Hematopoietic multipotent progenitor cell treated with erythropoietin and hydrocortisone succinate and interleukin-3 and kit ligand, for 6 days (in vitro differentiated cells): ENCODE results near the gene TLX2.

Experiments used
- DNase-seq: peaks from one replicate; pipeline ENCODE4 v3.0.0-alpha.2; 2015

Gene TLX2

DNA sequence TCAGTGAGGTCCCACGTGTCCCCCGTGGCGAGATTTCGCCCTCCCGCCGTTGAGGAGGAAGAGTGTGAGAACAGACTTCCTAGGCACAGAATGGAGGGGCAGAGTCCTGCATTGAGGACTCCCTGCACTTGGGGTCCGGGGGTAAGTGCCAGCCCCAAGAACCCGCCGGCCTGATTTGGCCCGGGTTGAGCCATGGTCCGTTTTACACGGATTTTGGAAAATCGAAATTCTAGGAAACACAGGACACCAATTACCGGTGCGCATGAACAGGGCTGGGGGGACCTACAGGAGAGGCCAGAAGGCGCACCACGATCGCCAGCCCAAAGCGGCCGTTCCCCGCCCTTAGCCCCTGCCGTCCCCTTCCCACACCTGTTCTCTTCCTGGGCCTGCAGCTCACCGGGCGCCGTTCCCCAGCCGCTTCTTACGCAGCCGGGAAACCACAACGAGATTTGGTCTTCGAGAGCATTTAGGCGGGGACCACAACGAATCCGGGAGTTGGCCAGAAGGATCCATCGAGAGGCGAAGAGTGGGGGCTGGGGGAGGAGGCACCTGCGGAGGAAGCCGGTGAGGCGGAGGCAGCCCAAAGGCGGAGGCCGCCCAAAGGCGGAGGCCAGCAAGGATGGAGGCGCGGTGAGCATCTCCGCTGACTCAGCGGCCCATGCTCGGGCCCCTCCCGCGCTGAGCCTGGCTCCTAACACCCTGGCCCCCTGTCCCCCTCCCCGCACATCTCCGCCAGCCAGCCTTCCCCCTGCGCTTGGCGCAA is 464 bp upstream of the TLX2 start:
- no peak for DNase-seq

DNA sequence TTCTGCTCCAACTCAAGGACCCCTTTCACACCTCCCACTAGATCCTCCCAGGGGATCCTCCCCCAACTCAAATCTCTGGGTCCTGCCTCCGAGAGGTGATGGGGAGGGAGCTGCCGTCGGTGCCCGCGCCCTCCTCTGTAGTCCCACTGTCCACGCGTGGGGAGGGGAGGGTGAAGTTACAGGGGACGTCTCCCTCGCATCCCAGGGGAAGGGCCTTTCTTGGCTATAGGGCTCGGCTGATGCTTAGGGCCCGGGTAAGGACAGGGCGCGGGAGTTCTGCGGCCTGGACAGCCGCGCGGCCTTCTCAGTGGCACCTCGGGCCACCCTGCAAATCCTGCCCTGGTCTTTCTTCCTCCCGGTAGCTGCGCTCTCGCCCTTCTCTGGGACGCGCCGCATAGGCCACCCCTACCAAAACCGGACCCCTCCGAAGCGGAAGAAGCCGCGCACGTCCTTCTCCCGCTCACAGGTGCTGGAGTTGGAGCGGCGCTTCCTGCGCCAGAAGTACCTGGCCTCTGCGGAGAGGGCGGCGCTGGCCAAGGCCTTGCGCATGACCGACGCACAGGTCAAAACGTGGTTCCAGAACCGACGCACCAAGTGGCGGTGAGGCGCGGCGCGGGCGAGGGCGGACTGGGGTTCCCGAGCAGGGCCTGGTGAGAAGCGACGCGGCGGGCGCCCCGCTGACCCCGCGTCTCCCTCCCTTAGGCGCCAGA is 1.2 kb downstream of the TLX2 start:
- DNase-seq = no peak

DNA sequence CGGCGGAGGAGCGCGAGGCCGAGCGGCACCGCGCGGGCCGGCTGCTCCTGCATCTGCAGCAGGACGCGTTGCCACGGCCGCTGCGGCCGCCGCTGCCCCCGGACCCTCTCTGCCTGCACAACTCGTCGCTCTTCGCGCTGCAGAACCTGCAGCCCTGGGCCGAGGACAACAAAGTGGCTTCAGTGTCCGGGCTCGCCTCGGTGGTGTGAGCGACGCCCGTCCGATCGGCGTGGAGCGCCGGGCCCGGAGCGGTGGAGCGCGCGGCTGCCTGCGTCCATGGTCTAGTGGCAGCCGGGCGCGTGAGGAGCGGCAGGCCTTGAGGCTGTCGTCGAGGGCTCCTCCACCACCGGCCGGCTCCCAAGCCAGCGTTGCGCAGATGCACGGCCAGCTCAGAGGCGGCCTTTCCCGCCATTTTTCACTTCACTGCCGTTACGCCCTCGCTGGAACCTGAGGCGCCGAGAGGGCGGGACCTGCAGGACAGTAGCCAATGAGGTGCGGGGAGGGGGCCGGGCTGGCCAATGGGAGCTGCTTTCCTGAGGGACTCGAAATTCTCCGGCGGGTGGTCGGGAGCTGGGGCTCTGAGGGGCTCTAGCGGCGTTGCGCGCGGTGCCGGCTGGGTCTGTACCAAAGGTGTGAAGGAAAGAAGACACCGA is 1.9 kb downstream of the TLX2 start:
- DNase-seq = peak; percentile 88

DNA sequence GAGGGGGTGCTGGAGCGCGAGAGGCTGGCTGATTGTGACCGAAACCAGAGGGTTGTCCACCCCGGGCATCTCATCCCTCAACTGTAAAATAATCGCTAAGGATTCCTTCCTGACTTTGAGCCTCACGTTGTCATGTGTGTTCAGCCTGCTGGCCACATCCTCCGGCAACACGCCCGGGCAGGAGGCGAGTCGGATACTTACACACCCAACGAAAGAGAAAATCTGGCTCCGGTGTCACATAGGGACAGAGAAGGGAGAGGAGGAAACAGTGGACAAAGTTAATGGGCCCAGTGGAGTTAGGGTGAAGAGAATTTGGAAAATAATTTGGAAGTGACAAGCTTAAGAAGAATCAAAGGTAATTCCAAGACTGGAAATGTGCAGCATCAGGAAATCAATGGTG is 2.4 kb downstream of the TLX2 start:
- no peak for DNase-seq

DNA sequence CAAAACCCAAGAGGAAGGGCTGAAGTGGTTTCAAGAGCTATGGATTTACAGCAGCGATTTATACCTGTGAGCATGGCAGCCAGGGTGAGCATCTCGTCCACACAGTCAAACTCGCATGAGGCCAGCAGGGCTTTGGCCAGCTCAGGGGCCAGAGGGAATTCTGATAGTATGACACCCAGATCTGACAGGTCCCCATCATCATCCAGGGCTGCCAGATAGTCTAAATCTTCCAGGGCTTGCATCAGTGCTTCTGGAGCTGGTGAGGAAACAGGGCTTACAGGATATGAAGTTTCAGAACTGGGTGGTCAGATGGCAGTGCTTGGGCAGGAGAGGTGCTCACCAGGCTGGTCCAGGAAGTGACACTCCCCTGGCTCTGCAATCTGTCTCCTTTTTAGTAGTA is 8.3 kb downstream of the TLX2 start:
- DNase-seq = no peak

DNA sequence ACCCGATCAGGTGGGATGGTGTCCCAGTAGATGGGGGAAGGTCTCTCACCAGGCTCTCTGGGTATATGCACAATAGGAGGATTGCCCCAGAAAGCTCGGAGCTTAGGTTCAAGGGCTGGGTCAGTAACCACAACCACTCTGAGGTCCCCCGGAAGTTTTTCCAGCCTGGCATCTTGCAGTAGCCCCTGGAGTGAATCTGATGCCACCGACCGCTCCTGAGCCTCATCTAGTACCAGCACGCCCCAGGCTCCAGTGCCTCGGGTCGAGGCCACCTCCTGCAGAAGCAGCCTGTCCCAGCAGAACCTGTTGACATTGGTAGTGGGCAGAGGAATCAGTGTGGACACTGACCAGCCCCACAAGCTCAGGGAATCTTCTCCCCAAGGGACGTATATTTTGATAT is 9.8 kb downstream of the TLX2 start:
- DNase-seq = no peak

DNA sequence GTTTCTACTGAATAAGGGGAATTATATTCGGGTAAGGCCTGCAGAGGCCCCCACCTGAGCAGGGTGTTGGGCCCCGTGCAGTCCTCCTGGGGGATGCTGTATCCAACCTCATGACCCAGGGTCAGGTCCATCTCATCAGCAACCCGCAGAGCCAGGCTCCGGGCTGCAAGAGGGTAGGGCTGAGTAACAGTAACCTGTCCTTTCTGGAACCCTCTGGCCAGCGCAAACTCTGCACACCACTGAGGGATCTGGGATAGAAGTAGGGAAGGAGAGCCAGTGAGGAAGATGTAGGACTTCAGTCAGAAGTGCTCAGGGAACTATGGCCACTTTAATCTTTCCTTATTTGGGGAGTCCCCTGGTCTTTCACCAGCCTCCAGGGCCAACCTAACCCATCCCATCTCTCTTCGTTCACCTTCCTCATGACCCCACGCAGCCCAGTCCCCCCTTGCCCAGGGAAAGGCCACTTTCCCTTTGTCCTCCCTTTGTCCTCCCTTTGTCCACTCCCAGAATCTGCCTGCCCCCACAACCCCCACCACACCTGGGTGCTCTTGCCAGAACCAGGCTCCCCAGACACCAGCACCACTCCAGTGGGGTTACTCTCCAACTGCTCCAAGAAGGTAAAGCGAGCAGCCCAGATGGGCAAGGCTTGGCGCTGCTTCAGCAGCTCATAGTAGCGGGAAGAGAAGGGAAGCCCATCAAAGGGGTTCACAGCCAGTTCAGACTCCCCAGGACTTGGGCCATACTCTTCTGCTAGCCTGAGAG is 10.9 kb downstream of the TLX2 start:
- no peak for DNase-seq

DNA sequence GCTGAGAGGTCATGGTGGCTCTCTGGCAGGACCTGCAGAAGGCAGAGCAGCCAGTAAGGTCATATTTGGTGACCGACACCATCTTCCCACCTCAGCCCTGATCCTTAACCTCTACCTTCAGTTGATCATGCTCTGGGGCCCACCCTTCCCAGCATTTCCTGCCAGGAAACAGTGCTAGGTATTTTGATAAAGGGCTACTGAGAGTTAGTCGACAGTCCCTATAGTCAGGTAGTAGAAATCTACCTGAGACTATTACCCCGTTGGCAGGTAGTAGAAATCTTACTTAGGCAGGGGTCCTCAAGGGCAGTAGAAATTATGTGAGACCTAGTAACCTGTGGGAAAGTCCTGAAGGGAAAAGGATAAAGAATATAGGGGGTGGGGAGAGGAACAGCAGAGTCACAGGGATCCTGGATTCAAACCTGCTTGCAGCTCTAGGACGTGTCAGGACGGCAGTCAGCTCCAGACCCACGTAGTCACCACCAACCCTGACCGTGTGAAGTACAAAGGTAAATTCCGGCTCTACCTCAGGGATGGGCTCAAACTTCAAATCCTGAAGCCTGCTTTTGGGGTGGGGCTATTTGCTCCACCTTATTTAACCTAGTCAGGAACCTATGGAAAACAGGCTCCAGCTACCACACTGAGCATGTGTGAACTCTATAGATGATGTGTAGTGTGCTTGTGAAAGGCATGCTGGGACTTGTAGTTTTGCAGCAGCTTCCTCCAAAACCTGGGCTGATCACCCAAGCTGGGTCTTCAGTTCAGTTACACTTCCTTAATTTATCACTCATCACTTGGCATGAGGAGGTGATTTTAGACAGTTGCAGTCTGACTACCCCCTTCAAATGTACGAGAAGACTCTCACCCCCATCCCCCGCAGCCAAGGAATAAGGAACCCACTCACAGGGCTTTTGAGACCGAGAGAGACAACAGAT is 11.7 kb downstream of the TLX2 start, which contains the start of gene DQX1:
Gene DQX1 (minus strand): TSS at position 515 of the 932 bp plus-strand sequence. CDS start 502 bp downstream, at position 13.
- DNase-seq = peak; percentile 74

DNA sequence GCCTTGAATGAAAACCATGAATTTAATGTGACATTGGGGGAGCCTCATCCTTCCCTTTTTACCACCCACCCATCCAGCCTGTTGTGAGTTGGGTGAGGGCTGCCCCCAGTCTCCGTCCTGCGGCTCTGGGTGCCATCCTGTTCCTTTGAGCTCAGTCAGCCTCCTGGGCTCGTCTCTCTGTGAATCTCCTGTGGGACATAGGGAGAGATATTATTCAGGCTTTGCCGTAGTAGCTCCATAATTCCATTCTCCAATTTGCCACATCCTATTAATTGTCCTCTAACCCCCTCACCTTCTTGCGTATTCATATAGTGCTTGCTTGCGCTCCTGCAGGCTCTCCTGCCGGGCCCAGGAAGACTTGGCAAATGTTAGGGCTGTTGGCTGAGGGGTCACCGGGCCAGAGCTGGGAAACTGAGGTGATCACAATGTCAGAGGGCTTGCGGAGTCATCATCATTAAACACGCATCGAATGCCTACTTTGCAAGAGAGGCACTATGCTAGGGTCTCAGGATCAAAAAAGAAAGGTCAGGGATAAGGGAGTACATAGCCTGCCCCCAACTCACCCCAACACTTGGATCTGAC is 12.5 kb downstream of the TLX2 start:
- no peak for DNase-seq

DNA sequence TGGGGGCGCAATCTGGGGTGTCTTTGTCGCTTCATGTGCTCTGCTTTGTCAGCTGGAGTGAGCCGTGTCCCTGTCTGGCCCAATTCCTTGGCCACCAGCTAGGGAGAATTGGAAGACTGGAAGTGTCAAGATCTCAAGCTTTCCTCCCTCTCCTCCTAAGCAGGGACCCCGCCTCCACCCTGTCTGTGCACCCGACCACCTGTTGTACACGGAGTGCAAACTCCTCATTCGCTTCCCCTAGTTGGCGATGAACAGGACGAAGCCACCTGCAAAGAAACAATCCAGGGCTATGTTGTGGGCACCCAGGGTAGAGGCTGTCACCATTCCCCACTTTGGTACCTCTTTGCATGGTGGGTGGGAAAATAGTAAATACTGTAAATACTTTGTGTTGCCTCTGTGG is 13.5 kb downstream of the TLX2 start:
- DNase-seq = no peak

DNA sequence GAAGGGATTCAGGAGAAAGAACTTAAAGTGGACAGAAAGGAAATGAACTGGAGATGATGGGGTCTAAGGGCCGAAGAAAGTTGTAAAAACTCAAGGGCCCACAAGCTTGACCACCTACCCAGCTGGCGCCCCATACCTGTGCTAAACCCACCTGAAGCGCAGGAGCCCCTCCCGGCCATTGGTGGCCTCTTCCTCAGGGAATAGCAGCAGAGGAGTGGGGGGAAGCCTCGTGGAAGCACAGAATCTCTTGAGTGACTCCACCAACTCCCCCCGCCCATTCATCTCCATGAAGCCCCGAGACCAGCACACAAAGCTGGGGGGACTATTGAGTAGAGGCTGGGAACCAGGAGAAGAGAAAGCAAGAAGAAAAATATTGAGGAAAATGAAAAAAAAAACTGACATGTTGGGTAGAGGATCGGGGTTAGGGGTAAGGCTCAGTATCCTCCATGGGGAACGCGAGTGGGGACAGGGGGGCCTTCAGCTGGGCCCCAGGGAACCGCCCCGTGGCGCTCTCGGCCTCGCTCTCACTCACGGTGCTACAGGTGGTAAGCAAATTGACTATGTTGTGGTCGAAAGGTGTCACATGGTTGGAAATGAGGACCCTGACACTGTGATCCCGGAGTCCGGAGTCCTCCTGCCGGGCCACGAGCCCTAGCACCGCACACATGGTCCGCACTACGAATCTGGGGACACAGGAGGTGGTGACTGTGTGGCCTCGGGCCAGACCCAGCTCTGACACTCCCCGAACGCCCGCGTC is 14.5 kb downstream of the TLX2 start:
- DNase-seq = no peak

DNA sequence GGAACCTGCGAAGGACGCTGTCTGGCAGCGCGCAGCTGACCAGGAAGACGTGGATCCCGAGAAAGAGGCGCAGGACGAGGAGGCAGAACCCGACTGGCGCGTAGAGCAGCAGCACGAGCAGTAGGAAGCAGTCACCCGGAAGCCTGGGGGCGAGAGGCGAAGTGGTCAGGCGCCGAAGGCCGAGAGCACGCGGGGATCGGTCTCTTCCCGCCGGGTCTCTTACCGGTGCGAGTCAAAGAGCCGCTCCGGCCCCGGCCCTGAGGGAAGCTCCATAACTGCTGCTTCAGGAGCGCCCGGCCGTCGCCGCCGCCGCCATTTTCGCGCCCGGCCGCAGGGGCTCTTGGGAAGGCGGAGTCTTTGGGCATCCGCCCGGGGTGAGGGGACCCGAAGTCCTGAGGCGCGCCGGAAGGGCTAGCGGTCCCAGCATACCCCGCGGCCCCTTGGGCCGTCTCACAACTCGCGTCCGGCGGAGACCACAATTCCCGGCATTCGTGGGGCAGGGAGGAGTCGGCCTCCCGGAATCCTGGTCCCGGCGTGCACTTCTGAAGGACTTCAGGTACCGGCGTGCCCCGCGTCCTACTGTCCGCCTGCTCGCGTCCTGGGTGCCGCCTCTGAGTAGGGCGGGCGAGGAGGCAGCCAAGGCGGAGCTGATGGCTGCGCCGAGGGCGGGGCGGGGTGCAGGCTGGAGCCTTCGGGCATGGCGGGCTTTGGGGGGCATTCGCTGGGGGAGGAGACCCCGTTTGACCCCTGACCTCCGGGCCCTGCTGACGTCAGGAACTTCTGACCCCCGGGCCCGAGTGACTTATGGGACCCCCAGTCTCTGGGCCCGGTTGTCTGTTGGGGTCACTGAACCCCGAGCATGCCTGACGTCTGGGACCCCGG is 15.3 kb downstream of the TLX2 start, which contains the start of the genes AUP1 and HTRA2:
Gene AUP1 (minus strand): TSS at position 350 of the 882 bp plus-strand sequence. CDS start 77 bp downstream, at position 273.
Gene HTRA2 (plus strand): TSS at position 577 of the 882 bp plus-strand sequence. CDS start 74 bp downstream, at position 651.
- DNase-seq = peak; percentile 99

DNA sequence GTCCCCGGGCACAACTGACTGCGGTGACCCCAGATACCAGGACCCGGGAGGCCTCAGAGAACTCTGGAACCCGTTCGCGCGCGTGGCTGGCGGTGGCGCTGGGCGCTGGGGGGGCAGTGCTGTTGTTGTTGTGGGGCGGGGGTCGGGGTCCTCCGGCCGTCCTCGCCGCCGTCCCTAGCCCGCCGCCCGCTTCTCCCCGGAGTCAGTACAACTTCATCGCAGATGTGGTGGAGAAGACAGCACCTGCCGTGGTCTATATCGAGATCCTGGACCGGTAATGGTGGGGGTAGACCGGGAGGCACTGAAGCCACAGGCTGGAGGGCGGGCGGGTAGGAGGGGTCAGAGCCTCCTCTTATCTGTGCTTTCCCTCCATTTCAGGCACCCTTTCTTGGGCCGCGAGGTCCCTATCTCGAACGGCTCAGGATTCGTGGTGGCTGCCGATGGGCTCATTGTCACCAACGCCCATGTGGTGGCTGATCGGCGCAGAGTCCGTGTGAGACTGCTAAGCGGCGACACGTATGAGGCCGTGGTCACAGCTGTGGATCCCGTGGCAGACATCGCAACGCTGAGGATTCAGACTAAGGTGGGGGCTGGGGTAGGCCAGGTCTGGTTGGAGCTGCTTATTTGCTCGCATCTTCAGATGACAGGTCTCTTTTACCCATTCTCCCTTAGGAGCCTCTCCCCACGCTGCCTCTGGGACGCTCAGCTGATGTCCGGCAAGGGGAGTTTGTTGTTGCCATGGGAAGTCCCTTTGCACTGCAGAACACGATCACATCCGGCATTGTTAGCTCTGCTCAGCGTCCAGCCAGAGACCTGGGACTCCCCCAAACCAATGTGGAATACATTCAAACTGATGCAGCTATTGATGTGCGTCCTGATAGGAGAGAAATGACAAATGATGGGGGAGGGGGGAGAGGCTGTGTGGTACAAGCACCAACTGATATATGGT is 16.3 kb downstream of the TLX2 start:
- DNase-seq = peak; percentile 98

DNA sequence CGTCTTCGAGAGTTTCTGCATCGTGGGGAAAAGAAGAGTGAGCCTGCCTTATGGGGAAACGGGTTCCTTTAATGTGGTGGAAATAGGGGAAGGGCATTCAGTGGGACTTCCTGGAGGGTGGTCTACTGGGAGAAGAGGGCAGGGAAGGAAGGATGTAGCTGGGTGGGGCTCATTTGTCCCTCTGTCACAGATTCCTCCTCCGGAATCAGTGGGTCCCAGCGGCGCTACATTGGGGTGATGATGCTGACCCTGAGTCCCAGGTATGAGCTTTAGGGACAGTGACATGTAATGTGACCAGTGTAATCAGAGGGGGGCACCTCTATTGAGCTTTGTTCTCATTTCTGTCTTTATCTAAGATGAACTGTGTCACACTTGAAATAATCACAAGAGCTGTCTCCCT is 17.4 kb downstream of the TLX2 start:
- DNase-seq = no peak

DNA sequence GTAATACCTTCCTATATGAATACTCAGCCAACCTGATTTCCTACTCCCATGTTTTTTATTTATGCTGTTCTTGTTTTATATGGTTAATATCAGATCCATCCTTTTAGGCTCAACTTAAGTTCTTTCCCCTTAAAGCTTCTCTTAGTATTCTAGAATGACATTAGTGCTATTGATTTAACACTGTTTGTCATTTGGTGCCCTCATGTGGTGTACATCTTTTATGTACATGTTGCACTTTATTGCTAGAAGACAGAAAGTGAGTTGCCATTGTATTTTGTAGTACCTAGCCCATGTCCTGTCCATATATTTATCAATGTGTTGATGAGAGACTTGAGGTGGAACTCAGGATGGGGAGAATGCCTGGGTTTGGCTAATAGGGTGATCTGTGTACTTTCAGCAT is 18.0 kb downstream of the TLX2 start:
- DNase-seq = peak; percentile 82

DNA sequence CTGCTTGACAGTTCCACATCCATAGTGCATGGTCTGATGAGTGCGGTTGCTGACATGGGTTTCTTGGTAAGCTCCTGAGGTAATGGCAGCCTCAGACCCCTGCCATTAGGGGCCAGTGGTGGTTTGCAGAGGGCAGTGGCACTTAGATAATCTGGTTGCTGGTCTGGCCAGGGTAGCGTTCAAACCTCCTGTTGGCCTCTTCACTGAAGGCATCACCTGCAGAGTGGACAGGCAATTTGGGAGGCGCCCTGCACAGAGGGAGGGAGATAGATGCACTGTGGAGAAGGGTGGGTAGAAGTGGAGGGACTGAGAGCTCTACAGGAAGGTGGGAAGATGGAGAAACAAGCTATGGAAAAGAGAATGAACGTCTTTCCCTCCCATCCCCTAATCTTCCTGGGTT is 19.2 kb downstream of the TLX2 start:
- no peak for DNase-seq

DNA sequence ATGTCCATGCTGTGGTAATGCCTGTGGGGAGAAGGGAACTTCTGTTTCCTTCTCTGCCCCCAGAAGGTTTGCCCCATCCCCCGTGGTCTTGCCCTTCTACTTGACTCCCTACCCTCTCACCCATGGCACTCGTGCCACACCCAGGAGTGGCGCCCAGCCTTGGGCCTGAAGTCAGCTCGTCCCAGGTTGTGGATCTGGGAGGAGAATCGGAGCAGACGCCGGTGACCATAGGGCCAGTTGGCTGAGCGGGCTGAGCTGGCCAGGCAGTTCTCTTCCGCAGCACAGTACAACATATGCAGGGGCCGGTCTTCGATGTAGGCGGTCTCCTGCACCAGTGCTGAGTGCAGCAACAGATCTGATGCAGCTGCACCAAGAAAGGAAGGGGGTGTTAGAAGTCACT is 20.2 kb downstream of the TLX2 start:
- DNase-seq = no peak

DNA sequence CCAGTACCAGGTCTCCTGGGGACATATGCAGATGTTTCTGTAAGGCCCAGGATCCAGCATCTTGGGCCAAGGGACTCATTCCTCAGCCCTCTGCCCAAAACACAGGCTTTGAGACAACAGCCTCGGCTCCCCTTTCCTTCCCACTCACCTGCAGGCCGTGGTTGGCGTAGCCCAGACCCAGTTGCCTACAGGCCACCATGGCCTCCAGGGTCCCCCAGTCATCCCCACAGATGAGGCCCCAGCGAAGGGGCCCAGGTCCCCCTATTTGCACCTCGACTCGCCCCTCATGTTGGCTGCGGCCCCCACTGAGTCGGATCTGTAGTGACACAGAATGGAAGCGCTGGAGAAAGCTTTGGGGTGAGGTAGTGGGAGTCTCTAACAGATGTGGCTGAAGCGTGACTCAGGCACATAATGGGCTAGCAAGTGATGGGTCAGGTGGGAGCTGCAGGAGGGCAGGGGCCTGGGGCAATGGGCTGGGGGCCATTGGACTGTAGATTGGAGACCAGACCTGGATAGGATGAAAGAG is 21.3 kb downstream of the TLX2 start:
- DNase-seq = no peak
